ENCODE measurements around the gene TWNK. TPM values are rescaled to one million over a fixed set of nuclear protein-coding genes. Genes with fewer than 3 reads are reported as not detected.
A peak's percentile ranks its signal among the peaks of the same experiment; 100 is the strongest.

Gene TWNK
- total and polyA plus RNA-seq, 2 experiments from 2014 or later, result 12.2 to 29.4 TPM

DNA sequence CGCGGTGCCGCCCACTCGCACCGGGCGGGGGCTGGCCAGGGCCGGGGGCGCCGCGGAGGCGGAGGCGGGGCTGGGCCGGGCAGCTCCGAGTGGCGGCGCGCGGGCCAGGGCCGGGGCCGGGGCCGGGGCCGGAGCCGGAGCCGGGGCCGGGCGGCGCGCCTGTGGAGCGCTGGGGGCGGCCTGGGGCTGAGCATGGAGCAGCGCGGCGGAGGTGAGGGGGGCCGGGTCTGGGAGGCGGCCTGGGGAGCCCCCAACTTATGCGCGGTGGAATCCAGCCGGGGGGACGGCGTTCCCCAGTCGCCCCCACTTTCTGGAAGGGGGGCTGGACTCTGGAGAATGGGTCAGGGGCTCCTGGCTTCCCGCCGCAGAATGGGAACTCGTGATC is 12.4 kb downstream of the TWNK start, which contains the start of gene LZTS2:
LZTS2 (plus strand) TSS at position 67 of the 385 bp plus-strand sequence. CDS start 2,731 bp downstream, outside the sequence.
- Mint-ChIP-seq H3K36me3 (ENCODE audit: low read depth) (peaks cover 25% of the 10 kb centered on the region), H3K4me3 (peak within 1 kb of the TSS; percentile 96), H3K27ac (peak within 1 kb of the TSS; percentile 92), H3K9me3 (no peaks in the 10 kb centered on the region; the same call in 2 of the 3 replicates), H3K4me1 (peaks cover 33% of the 10 kb centered on the region), H3K27me3 (ENCODE audit: insufficient read depth, low read depth, poor library complexity) (peaks cover 25% of the 10 kb centered on the region)
- 0 out of 2 replicates have a peak, but pooled peaks cover 2% of the 10 kb centered on the region for H4K20me1 ChIP-seq (replicated peaks; ENCODE audit: insufficient read depth)
- ATAC-seq, result peak; percentile 0; the same call in 2 of the 3 replicates
- peaks cover 33% of the 10 kb centered on the region for H3K4me1 ChIP-seq (ENCODE audit: insufficient read depth)
- peak; percentile 43 for DNase-seq (ENCODE audit: low spot score)
- peak within 1 kb of the TSS; percentile 97 for H3K4me2 ChIP-seq
- H2AFZ ChIP-seq, result peak within 1 kb of the TSS; percentile 56
- H3K9me2 ChIP-seq (ENCODE audit: insufficient read depth), result no peaks in the 10 kb centered on the region
- peak within 1 kb of the TSS; percentile 90 for H3K4me3 ChIP-seq
- no peak for TF ChIP-seq NANOG (IDR thresholded peaks at IDR 0.05; ENCODE audit: borderline replicate concordance)
- TF ChIP-seq, protein P1, sequence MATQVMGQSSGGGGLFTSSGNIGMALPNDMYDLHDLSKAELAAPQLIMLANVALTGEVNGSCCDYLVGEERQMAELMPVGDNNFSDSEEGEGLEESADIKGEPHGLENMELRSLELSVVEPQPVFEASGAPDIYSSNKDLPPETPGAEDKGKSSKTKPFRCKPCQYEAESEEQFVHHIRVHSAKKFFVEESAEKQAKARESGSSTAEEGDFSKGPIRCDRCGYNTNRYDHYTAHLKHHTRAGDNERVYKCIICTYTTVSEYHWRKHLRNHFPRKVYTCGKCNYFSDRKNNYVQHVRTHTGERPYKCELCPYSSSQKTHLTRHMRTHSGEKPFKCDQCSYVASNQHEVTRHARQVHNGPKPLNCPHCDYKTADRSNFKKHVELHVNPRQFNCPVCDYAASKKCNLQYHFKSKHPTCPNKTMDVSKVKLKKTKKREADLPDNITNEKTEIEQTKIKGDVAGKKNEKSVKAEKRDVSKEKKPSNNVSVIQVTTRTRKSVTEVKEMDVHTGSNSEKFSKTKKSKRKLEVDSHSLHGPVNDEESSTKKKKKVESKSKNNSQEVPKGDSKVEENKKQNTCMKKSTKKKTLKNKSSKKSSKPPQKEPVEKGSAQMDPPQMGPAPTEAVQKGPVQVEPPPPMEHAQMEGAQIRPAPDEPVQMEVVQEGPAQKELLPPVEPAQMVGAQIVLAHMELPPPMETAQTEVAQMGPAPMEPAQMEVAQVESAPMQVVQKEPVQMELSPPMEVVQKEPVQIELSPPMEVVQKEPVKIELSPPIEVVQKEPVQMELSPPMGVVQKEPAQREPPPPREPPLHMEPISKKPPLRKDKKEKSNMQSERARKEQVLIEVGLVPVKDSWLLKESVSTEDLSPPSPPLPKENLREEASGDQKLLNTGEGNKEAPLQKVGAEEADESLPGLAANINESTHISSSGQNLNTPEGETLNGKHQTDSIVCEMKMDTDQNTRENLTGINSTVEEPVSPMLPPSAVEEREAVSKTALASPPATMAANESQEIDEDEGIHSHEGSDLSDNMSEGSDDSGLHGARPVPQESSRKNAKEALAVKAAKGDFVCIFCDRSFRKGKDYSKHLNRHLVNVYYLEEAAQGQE (IDR thresholded peaks at IDR 0.05; ENCODE audit: unreplicated experiment), result no peak
- TF ChIP-seq CREB1 (CRISPR knock-in tag; IDR thresholded peaks at IDR 0.05; ENCODE audit: low read depth), result no peak
- TF ChIP-seq, protein P2, sequence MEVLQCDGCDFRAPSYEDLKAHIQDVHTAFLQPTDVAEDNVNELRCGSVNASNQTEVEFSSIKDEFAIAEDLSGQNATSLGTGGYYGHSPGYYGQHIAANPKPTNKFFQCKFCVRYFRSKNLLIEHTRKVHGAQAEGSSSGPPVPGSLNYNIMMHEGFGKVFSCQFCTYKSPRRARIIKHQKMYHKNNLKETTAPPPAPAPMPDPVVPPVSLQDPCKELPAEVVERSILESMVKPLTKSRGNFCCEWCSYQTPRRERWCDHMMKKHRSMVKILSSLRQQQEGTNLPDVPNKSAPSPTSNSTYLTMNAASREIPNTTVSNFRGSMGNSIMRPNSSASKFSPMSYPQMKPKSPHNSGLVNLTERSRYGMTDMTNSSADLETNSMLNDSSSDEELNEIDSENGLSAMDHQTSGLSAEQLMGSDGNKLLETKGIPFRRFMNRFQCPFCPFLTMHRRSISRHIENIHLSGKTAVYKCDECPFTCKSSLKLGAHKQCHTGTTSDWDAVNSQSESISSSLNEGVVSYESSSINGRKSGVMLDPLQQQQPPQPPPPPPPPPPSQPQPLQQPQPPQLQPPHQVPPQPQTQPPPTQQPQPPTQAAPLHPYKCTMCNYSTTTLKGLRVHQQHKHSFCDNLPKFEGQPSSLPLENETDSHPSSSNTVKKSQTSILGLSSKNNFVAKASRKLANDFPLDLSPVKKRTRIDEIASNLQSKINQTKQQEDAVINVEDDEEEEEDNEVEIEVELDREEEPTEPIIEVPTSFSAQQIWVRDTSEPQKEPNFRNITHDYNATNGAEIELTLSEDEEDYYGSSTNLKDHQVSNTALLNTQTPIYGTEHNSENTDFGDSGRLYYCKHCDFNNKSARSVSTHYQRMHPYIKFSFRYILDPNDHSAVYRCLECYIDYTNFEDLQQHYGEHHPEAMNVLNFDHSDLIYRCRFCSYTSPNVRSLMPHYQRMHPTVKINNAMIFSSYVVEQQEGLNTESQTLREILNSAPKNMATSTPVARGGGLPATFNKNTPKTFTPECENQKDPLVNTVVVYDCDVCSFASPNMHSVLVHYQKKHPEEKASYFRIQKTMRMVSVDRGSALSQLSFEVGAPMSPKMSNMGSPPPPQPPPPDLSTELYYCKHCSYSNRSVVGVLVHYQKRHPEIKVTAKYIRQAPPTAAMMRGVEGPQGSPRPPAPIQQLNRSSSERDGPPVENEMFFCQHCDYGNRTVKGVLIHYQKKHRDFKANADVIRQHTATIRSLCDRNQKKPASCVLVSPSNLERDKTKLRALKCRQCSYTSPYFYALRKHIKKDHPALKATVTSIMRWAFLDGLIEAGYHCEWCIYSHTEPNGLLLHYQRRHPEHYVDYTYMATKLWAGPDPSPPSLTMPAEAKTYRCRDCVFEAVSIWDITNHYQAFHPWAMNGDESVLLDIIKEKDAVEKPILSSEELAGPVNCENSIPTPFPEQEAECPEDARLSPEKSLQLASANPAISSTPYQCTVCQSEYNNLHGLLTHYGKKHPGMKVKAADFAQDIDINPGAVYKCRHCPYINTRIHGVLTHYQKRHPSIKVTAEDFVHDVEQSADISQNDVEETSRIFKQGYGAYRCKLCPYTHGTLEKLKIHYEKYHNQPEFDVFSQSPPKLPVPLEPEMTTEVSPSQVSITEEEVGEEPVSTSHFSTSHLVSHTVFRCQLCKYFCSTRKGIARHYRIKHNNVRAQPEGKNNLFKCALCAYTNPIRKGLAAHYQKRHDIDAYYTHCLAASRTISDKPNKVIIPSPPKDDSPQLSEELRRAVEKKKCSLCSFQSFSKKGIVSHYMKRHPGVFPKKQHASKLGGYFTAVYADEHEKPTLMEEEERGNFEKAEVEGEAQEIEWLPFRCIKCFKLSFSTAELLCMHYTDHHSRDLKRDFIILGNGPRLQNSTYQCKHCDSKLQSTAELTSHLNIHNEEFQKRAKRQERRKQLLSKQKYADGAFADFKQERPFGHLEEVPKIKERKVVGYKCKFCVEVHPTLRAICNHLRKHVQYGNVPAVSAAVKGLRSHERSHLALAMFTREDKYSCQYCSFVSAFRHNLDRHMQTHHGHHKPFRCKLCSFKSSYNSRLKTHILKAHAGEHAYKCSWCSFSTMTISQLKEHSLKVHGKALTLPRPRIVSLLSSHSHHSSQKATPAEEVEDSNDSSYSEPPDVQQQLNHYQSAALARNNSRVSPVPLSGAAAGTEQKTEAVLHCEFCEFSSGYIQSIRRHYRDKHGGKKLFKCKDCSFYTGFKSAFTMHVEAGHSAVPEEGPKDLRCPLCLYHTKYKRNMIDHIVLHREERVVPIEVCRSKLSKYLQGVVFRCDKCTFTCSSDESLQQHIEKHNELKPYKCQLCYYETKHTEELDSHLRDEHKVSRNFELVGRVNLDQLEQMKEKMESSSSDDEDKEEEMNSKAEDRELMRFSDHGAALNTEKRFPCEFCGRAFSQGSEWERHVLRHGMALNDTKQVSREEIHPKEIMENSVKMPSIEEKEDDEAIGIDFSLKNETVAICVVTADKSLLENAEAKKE (CRISPR knock-in tag; IDR thresholded peaks at IDR 0.05), result no peak
- TF ChIP-seq EZH2phosphoT487 (IDR thresholded peaks at IDR 0.05; ENCODE audit: unreplicated experiment), result no peak
- TF ChIP-seq EZH2 (IDR thresholded peaks at IDR 0.05; ENCODE audit: low read depth, unreplicated experiment), result no peak
- no peak for TF ChIP-seq STAT1 (IDR thresholded peaks at IDR 0.05; ENCODE audit: unreplicated experiment)
- no peak for TF ChIP-seq ZNF114 (CRISPR knock-in tag; IDR thresholded peaks at IDR 0.05)
- TF ChIP-seq, protein P3, sequence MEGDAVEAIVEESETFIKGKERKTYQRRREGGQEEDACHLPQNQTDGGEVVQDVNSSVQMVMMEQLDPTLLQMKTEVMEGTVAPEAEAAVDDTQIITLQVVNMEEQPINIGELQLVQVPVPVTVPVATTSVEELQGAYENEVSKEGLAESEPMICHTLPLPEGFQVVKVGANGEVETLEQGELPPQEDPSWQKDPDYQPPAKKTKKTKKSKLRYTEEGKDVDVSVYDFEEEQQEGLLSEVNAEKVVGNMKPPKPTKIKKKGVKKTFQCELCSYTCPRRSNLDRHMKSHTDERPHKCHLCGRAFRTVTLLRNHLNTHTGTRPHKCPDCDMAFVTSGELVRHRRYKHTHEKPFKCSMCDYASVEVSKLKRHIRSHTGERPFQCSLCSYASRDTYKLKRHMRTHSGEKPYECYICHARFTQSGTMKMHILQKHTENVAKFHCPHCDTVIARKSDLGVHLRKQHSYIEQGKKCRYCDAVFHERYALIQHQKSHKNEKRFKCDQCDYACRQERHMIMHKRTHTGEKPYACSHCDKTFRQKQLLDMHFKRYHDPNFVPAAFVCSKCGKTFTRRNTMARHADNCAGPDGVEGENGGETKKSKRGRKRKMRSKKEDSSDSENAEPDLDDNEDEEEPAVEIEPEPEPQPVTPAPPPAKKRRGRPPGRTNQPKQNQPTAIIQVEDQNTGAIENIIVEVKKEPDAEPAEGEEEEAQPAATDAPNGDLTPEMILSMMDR (conservative IDR thresholded peaks at IDR 0.05; ENCODE audit: low read depth in 2 of 2), result no peak
- no peak for TF ChIP-seq POLR2AphosphoS5 (IDR thresholded peaks at IDR 0.05; ENCODE audit: low read depth)
- TF ChIP-seq, protein P4, sequence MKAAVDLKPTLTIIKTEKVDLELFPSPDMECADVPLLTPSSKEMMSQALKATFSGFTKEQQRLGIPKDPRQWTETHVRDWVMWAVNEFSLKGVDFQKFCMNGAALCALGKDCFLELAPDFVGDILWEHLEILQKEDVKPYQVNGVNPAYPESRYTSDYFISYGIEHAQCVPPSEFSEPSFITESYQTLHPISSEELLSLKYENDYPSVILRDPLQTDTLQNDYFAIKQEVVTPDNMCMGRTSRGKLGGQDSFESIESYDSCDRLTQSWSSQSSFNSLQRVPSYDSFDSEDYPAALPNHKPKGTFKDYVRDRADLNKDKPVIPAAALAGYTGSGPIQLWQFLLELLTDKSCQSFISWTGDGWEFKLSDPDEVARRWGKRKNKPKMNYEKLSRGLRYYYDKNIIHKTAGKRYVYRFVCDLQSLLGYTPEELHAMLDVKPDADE (IDR thresholded peaks at IDR 0.05), result no peak
- TF ChIP-seq JUNB (IDR thresholded peaks at IDR 0.05; ENCODE audit: unreplicated experiment), result no peak
- TF ChIP-seq ZNF331 (CRISPR knock-in tag; IDR thresholded peaks at IDR 0.05; ENCODE audit: low read depth), result no peak
- H3K79me2 ChIP-seq (replicated peaks; ENCODE audit: insufficient read depth), result peaks cover 22% of the 10 kb centered on the region
- H3K27ac ChIP-seq (ENCODE audit: low read depth), result peak within 1 kb of the TSS; percentile 95
- H3F3A ChIP-seq (replicated peaks; ENCODE audit: low read depth), result peaks cover 25% of the 10 kb centered on the region
- H3K27me3 ChIP-seq (ENCODE audit: insufficient read depth), result no peaks in the 10 kb centered on the region
- peaks cover 1% of the 10 kb centered on the region; the same call in 1 of the 2 replicates for H3K36me3 ChIP-seq (ENCODE audit: insufficient read depth)

Data from GM23338 (cell line).